ENCODE results near the gene UCHL1.

GRCh38 chr4:41260116-41260733 lies 3.5 kb downstream of the UCHL1 start:
- TF ChIP-seq, protein P1, sequence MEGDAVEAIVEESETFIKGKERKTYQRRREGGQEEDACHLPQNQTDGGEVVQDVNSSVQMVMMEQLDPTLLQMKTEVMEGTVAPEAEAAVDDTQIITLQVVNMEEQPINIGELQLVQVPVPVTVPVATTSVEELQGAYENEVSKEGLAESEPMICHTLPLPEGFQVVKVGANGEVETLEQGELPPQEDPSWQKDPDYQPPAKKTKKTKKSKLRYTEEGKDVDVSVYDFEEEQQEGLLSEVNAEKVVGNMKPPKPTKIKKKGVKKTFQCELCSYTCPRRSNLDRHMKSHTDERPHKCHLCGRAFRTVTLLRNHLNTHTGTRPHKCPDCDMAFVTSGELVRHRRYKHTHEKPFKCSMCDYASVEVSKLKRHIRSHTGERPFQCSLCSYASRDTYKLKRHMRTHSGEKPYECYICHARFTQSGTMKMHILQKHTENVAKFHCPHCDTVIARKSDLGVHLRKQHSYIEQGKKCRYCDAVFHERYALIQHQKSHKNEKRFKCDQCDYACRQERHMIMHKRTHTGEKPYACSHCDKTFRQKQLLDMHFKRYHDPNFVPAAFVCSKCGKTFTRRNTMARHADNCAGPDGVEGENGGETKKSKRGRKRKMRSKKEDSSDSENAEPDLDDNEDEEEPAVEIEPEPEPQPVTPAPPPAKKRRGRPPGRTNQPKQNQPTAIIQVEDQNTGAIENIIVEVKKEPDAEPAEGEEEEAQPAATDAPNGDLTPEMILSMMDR (IDR thresholded peaks at IDR 0.05) = no peak
- TF ChIP-seq POLR2AphosphoS5 (IDR thresholded peaks at IDR 0.05; ENCODE audit: low read depth, low read length) (no peak), REST (IDR thresholded peaks at IDR 0.05; ENCODE audit: insufficient read depth in 1 of 2, low read depth in 2 of 2, low read length in 1 of 2) (no peak), TCF7L2 (IDR thresholded peaks at IDR 0.05; ENCODE audit: low read depth, low read length) (no peak)
